ENCODE measurements around the gene ADARB1.

ADARB1 gene

GRCh38 chr21:45226540-45227326, 152.4 kb downstream of the ADARB1 start:
- DNase-seq (ENCODE audit: low spot score) = no peak

GRCh38 chr21:45227735-45228134, 153.4 kb downstream of the ADARB1 start:
- no peak for DNase-seq (ENCODE audit: low spot score)

GRCh38 chr21:45228171-45228641, 153.8 kb downstream of the ADARB1 start:
- DNase-seq (ENCODE audit: low spot score) = no peak

- no peak for DNase-seq (ENCODE audit: low spot score)
Measured at GRCh38 chr21:45228656-45229240, 154.4 kb downstream of the ADARB1 start.

GRCh38 chr21:45231705-45232104, 157.3 kb downstream of the ADARB1 start:
- no peak for DNase-seq (ENCODE audit: low spot score)

GRCh38 chr21:45234127-45234526, 159.7 kb downstream of the ADARB1 start:
- DNase-seq (ENCODE audit: low spot score) = no peak

GRCh38 chr21:45234965-45235364, 160.6 kb downstream of the ADARB1 start:
- no peak for DNase-seq (ENCODE audit: low spot score)

- DNase-seq (ENCODE audit: low spot score) = no peak
Measured at GRCh38 chr21:45235488-45235887, 161.1 kb downstream of the ADARB1 start.

GRCh38 chr21:45236481-45236880, 162.1 kb downstream of the ADARB1 start:
- DNase-seq (ENCODE audit: low spot score) = peak; percentile 13

GRCh38 chr21:45237401-45237800, 163.0 kb downstream of the ADARB1 start:
- no peak for DNase-seq (ENCODE audit: low spot score)

- no peak for DNase-seq (ENCODE audit: low spot score)
Measured at GRCh38 chr21:45241357-45241756, 167.0 kb downstream of the ADARB1 start.

GRCh38 chr21:45243603-45244002, 169.2 kb downstream of the ADARB1 start:
- no peak for DNase-seq (ENCODE audit: low spot score)

- no peak for DNase-seq (ENCODE audit: low spot score)
Measured at GRCh38 chr21:45244799-45245340, 170.5 kb downstream of the ADARB1 start.

- no peak for DNase-seq (ENCODE audit: low spot score)
Measured at GRCh38 chr21:45246386-45247320, 172.3 kb downstream of the ADARB1 start.

GRCh38 chr21:45248301-45248892, 174.0 kb downstream of the ADARB1 start:
- no peak for DNase-seq (ENCODE audit: low spot score)

GRCh38 chr21:45248893-45249381, 174.6 kb downstream of the ADARB1 start:
- no peak for DNase-seq (ENCODE audit: low spot score)

- no peak for DNase-seq (ENCODE audit: low spot score)
Measured at GRCh38 chr21:45249626-45250025, 175.2 kb downstream of the ADARB1 start.

GRCh38 chr21:45250272-45250671, 175.9 kb downstream of the ADARB1 start:
- no peak for DNase-seq (ENCODE audit: low spot score)

GRCh38 chr21:45250914-45251634, 176.7 kb downstream of the ADARB1 start:
- no peak for DNase-seq (ENCODE audit: low spot score)

- no peak for DNase-seq (ENCODE audit: low spot score)
Measured at GRCh38 chr21:45251635-45252447, 177.5 kb downstream of the ADARB1 start.

All from NAMALWA (cell line).